ENCODE results near the gene RASA2. TPM values are rescaled to one million over a fixed set of nuclear protein-coding genes. Genes with fewer than 3 reads are reported as not detected.

RASA2 gene
- total RNA-seq, 1 donor from 2014 or later, result 9.9 TPM

- H3K27me3 Mint-ChIP-seq (ENCODE audit: unreplicated experiment), result no peaks in the 10 kb centered on the region
- H3K4me3 Mint-ChIP-seq (ENCODE audit: unreplicated experiment), result peak overlapping the region; percentile 38
- H3K27ac Mint-ChIP-seq (ENCODE audit: unreplicated experiment), result peak overlapping the region; percentile 87
- DNase-seq (ENCODE audit: extremely low spot score, unreplicated experiment), result no peak
- no peaks in the 10 kb centered on the region for H3K9me3 Mint-ChIP-seq (ENCODE audit: unreplicated experiment)
- peaks cover 33% of the 10 kb centered on the region for H3K4me1 Mint-ChIP-seq (ENCODE audit: unreplicated experiment)
- peaks cover 50% of the 10 kb centered on the region for H3K36me3 Mint-ChIP-seq (ENCODE audit: unreplicated experiment)
- no peak for TF ChIP-seq CTCF (IDR thresholded peaks at IDR 0.05)
Observed at GRCh38 chr3:141442446-141442845, 44.4 kb upstream of the RASA2 start.

- TF ChIP-seq CTCF (IDR thresholded peaks at IDR 0.05), result no peak
- H3K9me3 Mint-ChIP-seq (ENCODE audit: unreplicated experiment), result no peaks in the 10 kb centered on the region
- H3K27ac Mint-ChIP-seq (ENCODE audit: unreplicated experiment), result peak overlapping the region; percentile 87
- peaks cover 33% of the 10 kb centered on the region for H3K4me1 Mint-ChIP-seq (ENCODE audit: unreplicated experiment)
- H3K4me3 Mint-ChIP-seq (ENCODE audit: unreplicated experiment), result no peak overlapping the region
- peaks cover 51% of the 10 kb centered on the region for H3K36me3 Mint-ChIP-seq (ENCODE audit: unreplicated experiment)
- no peak for DNase-seq (ENCODE audit: extremely low spot score, unreplicated experiment)
- H3K27me3 Mint-ChIP-seq (ENCODE audit: unreplicated experiment), result no peaks in the 10 kb centered on the region
Observed at GRCh38 chr3:141442914-141443313, 43.9 kb upstream of the RASA2 start.

DNA sequence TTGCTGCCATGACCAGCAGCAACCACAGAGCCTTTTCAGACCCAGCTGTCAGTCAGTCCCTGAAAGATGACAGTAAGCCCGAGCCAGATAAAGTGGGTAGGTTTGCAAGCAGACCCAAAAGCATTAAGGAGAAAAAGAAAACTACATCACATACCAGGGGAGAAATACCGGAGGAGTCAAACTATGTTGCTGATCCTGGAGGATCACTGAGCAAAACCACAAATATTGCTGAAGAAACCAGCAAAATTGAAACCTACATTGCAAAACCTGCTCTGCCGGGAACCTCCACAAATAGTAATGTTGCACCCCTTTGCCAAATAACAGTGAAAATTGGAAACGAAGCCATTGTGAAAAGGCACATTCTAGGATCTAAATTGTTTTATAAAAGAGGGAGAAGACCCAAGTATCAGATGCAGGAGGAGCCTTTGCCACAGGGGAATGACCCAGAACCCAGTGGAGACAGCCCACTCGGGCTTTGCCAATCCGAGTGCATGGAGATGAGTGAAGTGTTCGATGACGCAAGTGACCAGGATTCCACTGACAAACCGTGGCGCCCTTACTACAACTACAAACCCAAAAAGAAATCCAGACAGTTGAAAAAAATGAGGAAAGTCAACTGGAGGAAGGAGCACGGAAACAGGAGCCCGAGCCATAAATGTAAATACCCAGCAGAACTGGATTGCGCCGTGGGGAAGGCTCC, 42.1 kb upstream of the RASA2 start:
- Mint-ChIP-seq H3K36me3 (ENCODE audit: unreplicated experiment) (peaks cover 44% of the 10 kb centered on the region), H3K4me1 (ENCODE audit: unreplicated experiment) (peaks cover 29% of the 10 kb centered on the region), H3K9me3 (ENCODE audit: unreplicated experiment) (no peaks in the 10 kb centered on the region), H3K27ac (ENCODE audit: unreplicated experiment) (no peak overlapping the region), H3K27me3 (ENCODE audit: unreplicated experiment) (no peaks in the 10 kb centered on the region), H3K4me3 (ENCODE audit: unreplicated experiment) (no peak overlapping the region)
- TF ChIP-seq CTCF (IDR thresholded peaks at IDR 0.05), result no peak
- no peak for DNase-seq (ENCODE audit: extremely low spot score, unreplicated experiment)

- no peaks in the 10 kb centered on the region for H3K9me3 Mint-ChIP-seq (ENCODE audit: unreplicated experiment)
- peaks cover 41% of the 10 kb centered on the region for H3K36me3 Mint-ChIP-seq (ENCODE audit: unreplicated experiment)
- H3K27me3 Mint-ChIP-seq (ENCODE audit: unreplicated experiment), result no peaks in the 10 kb centered on the region
- H3K4me1 Mint-ChIP-seq (ENCODE audit: unreplicated experiment), result peaks cover 20% of the 10 kb centered on the region
- H3K27ac Mint-ChIP-seq (ENCODE audit: unreplicated experiment), result no peak overlapping the region
- TF ChIP-seq CTCF (IDR thresholded peaks at IDR 0.05), result no peak
- H3K4me3 Mint-ChIP-seq (ENCODE audit: unreplicated experiment), result no peak overlapping the region
- DNase-seq (ENCODE audit: extremely low spot score, unreplicated experiment), result no peak
Observed at GRCh38 chr3:141445990-141446389, 40.8 kb upstream of the RASA2 start.

- Mint-ChIP-seq H3K27ac (ENCODE audit: unreplicated experiment) (no peak overlapping the region), H3K4me1 (ENCODE audit: unreplicated experiment) (peaks cover 13% of the 10 kb centered on the region), H3K27me3 (ENCODE audit: unreplicated experiment) (no peaks in the 10 kb centered on the region), H3K4me3 (ENCODE audit: unreplicated experiment) (no peak overlapping the region), H3K9me3 (ENCODE audit: unreplicated experiment) (no peaks in the 10 kb centered on the region), H3K36me3 (ENCODE audit: unreplicated experiment) (peaks cover 41% of the 10 kb centered on the region)
- no peak for TF ChIP-seq CTCF (IDR thresholded peaks at IDR 0.05)
- no peak for DNase-seq (ENCODE audit: extremely low spot score, unreplicated experiment)
Observed at GRCh38 chr3:141446737-141447136, 40.1 kb upstream of the RASA2 start.

All from osteocyte (in vitro differentiated cells).